A549 treated with GW870086 at 1 μM for 4 hours (cell line): Measurements from ENCODE around the gene HDGFL1. TPM values are rescaled to one million over a fixed set of nuclear protein-coding genes. Genes with fewer than 3 reads are reported as not detected.

Source experiments
- total RNA-seq: library from RNA; stranded (reverse); fragments of 200-300 nt; extraction: Qiagen RNA extraction; gene quantifications from 5 replicates; pipeline ENCODE4 v1.2.3, GENCODE V29; 2022; ENCODE audit warnings: low read depth

HDGFL1 gene
- not detected in 5 replicates for total RNA-seq

GRCh38 chr6:22569281-22570184 lies at the start of gene HDGFL1:
Gene HDGFL1 (plus strand): TSS chr6:22569566. CDS start chr6:22569576, 10 bp downstream.

